NCI-H748 treated with DMSO at 0.1 percent for 48 hours (cell line): ENCODE results near the gene C1orf21.
A peak's percentile ranks its signal among the peaks of the same experiment; 100 is the strongest.

Source experiments
- DNase-seq: peaks from one replicate; lab custom pipeline; 2025; lab: John Stamatoyannopoulos, UW

C1orf21 gene

DNA sequence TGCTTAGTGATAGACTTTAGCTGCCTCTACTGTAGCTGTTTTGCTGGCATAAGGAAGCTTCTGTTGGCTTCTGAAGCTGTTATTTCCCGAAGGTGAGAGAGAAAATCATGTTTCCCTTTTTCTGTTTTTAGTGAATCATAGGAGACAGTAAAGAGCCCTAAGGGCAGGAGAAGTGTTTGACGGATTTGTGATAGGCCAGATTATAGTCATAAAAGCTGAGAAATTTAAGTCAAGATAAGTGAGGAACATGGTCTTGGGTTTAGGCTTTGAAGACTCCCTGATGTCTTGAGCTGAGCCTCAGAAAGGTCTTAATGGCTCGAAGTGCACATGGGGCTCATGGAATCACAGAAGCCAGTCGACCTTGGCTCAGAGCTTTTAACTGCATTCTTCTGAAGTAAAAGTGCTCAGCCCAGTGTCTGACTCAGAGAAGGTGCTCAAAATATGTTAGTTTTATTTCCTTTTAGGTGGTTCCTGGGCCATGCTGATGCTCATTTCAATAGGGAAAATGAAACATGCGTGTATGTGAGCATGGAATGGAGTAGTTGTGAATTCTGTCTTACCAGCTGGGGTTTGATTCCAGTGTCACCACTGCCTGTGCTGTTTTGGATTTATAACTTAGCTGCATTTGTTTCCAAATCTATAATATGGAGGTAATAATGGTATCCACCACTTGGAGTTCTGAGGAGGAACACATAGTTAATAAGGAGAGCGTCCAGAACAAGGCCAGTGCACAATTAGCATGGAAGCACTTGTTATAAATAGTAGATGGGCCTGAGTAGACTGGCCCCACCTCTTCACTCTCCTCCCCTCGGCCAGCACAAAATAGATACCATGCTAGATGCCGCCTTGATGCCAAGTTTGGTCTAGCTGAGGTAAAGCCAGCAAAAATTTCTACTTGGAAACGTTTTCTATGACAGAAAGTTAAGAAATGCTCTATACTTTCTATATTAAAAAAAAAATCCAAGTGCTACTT lies 99.2 kb downstream of the C1orf21 start:
- no peak for DNase-seq

- no peak for DNase-seq
Measured at GRCh38 chr1:184486761-184487445, 100.1 kb downstream of the C1orf21 start.

- DNase-seq = no peak
Measured at GRCh38 chr1:184487531-184488193, 100.8 kb downstream of the C1orf21 start.

- DNase-seq = no peak
Measured at GRCh38 chr1:184489908-184490307, 103.1 kb downstream of the C1orf21 start.

DNA sequence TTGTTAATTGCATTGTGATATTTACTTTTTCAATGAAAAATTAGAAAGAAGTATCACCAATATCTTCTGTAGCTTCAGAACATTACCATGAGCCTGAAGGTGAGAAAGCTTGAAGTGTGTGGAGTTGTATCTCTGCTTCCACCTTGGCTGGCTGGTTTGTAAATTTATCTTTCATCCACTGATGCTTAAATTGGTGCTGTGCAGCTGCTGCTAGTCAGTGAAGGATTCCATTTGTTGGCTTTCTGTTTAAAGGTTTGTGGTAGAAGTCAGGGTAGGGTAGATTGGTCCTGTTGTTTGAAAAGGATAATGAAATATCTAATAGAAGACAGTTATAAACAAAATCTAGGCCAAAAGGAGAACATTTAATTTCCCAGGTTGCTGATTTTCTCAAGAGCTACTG lies 105.7 kb downstream of the C1orf21 start:
- no peak for DNase-seq

DNA sequence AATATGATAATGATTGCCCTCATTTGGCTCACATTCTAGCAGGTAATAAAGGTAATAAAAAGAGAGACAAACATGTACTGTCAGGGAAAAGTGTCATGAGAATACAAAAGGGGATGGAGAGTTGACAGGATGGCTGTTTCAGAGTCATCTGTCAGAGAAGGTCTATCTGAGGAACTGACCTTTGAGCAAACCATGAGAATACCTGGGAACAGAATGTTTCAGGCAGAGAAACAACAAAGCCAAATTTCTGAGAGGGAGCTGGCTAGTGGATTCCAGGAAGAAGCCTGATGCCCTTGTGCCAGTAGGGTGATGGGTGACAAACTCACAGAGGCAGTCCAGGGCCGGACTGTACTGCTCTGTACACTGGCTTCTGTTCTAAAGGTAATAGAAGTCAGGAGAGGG lies 107.2 kb downstream of the C1orf21 start:
- DNase-seq = no peak

DNA sequence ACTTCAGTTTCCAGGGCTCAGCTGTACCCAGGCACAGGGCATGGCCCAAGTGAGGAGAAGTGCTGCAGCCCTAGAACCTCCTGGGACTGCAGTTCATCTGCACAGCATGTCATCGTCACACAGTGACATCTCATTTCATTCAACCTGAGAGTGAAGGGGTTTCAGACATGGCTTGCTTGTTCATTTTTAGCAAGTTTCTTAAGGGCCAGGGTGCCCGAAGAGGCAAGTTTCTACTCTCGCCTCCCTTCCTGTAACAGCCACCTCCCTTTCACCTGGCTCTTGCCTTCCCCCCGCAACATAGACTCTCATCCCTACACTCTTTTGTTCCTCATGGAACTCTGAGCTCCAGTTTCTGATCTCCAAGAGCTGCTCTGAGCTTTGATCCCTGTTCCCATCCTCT lies 108.1 kb downstream of the C1orf21 start:
- DNase-seq = no peak

GRCh38 chr1:184497959-184498723 lies 111.3 kb downstream of the C1orf21 start:
- DNase-seq = no peak

- DNase-seq = no peak
Measured at GRCh38 chr1:184499616-184500015, 112.8 kb downstream of the C1orf21 start.

DNA sequence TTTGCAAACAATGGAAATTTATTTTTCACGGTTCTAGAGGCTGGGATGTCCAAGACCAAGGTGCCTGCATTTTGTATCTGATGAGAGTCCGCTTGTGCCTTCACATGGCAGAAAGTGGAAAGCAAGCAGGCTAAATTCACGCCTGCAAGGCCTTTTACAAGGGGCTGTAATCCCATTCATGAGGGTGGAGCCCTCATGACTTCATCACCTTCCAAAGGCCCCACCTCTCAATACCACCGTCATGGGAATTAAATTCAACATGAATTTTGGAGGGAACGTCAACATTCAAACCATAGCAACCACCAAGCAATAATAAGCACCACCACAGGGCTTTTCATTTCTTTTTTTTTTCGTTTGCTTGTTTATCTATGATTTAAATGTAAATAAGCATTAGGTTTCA lies 115.3 kb downstream of the C1orf21 start:
- peak; percentile 24 for DNase-seq

GRCh38 chr1:184503221-184503749 lies 116.5 kb downstream of the C1orf21 start:
- DNase-seq = no peak

DNA sequence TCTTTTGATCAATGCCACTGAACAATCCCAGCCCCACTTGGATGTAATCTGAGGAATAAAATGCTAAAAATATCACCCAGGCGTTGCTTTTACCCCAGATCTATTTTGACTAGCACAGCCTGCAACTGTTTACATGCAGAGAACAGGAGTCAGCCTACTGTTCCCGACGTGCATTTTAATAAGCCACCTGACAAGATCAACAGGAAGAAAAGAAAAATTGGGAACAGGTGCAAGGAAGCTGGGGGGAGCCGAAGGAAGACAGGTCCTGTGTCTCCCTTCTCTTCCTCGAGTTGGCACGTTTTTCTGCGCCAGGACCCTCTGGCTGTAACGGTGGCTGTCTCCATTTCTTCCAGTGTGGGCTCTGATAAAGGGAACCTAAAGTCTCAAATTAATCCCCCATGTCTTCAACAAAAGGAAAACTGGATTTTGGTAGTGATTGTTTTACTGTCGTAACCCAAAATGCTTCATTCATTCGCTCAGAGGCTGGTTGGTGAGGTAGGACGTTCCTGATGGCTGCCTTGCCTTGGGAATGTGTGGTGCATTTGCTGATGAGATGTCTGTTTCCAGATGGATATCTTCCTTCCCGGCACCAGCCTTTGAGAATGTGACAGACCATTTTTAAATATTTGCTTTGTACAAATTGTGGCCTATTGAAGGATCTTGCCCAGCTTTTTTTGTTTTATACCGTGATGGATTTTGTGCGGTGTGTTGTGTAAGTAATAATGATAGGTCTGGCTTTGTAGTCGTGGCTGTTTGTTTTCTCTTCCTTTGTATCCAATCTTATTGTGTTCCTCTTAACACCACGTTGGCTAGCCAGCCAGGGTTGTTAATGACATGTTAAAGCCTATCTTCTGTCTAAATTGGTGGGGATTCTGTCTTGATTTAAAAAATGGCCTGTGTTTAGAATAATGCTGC lies 117.5 kb downstream of the C1orf21 start:
- DNase-seq = peak; percentile 81

DNA sequence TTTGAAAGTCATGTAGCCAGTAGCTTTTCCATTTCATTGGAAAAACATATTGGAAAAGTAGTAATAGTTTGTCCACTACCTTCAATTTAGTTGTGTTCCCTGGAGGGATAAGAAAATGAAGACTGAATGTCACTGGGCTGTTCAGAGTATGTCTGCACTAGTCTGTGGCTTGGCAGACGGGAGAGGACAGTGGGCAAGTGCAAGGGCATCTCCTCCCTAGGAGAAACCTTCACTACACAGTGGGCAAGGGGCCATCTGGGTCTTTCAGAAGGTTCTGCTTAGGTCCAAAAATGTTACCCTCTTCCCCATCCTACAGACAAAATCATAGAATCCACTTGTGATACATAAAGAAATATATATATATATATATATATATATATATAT lies 118.1 kb downstream of the C1orf21 start:
- no peak for DNase-seq

DNA sequence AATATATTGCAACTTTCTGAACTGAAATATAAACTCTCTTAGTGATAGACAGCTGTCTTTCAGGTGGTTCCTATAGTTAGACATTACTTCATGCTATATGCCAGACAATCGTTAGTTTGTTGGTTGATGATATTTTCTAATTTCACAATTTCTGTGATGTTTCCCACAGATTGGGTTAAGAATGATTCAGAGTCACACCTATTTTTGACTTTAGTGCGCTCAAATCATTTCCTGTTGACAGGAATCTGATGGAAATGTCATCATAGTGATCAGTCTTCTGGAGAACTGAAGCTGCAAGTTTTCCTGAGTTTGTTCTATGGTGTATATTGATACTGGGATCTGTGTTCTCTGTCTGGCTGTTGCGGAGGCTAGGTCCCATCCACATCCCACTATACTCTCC lies 119.7 kb downstream of the C1orf21 start:
- no peak for DNase-seq

GRCh38 chr1:184507165-184507564 lies 120.3 kb downstream of the C1orf21 start:
- no peak for DNase-seq

DNA sequence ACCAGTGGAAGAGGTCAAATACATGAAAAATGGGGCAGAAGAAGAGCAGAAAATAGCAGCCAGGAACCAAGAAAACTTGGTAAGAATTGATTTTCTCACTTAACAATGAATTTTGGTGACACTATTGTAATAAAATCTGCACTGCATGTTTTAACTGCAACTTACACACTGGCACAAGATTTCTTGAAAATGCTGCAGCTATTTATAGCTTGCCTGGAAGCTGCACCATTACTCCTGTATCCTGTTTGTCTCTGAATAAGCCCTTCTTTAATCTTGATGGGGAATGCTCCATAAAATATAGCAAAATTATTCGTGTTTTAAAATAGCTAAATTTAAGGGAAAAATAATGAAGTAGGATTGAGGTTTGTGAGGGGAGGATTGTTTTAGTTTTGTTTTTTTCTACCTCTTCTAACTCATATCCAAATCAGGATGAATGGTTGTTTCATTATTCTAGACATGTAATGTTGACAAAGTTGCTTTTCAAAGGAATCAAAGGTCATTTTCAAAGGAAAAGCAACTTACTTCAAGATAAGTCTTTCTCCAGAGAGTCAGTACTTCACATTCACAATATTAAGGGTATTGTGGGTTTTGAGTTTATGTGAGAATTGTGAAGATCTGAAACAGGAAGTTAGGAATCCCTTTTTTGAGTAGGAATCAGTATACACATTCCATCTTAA lies 120.9 kb downstream of the C1orf21 start:
- no peak for DNase-seq

DNA sequence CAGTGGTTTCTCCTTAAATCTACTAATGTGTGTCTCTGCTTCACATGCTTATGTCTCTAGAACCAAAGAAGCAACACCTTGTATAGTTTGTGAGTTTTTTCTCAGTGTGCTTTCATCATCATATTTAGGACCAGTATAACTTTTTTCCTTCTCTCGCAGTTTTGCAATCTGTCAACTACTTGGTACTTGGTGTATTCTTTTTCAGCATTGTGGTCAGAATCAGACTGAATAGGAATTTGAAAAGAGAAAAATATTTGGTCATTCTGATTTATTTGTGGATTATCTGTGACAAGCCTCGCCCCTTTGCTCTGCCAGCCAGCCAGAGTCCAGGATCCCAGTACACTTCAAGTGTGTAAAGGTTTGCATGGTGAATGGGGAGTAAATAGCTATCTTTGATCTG lies 122.3 kb downstream of the C1orf21 start:
- DNase-seq = no peak

GRCh38 chr1:184510110-184510509 lies 123.3 kb downstream of the C1orf21 start:
- no peak for DNase-seq

DNA sequence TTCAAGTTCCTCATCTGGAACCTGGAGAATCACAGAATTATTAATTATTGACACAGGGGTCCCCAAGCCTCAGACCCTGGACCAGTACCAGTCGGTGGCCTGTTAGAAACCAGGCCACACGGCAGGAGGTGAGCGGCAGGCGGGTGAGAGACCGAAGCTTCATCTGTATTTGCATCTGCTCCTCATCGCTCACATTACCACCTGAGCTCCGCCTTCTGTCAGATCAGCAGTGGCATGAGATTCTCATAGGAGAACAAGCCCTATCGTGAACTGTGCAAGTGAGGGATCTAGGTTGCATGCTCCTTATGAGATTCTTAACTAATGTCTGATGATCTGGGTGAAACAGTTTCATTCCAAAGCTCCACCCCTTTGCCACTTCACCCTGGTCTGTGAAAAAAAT lies 125.9 kb downstream of the C1orf21 start:
- no peak for DNase-seq

- DNase-seq = no peak
Measured at GRCh38 chr1:184513421-184513820, 126.6 kb downstream of the C1orf21 start.
